Right lung (tissue), 5 donors: ENCODE measurements around the gene GCNT2. TPM values are rescaled to one million over a fixed set of nuclear protein-coding genes. Genes with fewer than 3 reads are reported as not detected.
"Not testable (repeated sequence)": the region's sequence is repeated elsewhere in the genome, so short reads cannot be mapped to it uniquely, and the experiment has no call there.

ENCODE experiments used
- DNase-seq, 2 donors: peaks; one replicate each; pipeline ENCODE4 v3.0.0-alpha.2; 2013
- polyA plus RNA-seq, 5 donors: library from polyadenylated mRNA; unstranded; fragments of 120-200 nt; gene quantifications; one replicate each; pipeline versions ENCODE4 v1.2.1 to v1.2.3, GENCODE V29; 2013; ENCODE audit warnings: inconsistent platforms in 1 of 5, low replicate concordance in 1 of 5; ENCODE audit not compliant: insufficient read length in 5 of 5, insufficient read depth in 1 of 5

Gene GCNT2
- polyA plus RNA-seq, 5 donors, result 10.2 to 20.5 (median 16.1) TPM

- DNase-seq, result no peak
These were observed 22.3 kb downstream of the GCNT2 start for GRCh38 chr6:10543488-10543887.

- DNase-seq, result no peak
These were observed 24.3 kb downstream of the GCNT2 start for GRCh38 chr6:10545482-10545881.

- DNase-seq, result no peak
These were observed 26.7 kb downstream of the GCNT2 start for GRCh38 chr6:10547809-10548208.

GRCh38 chr6:10550764-10551163, 29.6 kb downstream of the GCNT2 start:
- DNase-seq, result no peak

GRCh38 chr6:10552270-10552810, 31.2 kb downstream of the GCNT2 start:
- no peak for DNase-seq

GRCh38 chr6:10553871-10554270, 32.7 kb downstream of the GCNT2 start:
- no peak for DNase-seq

GRCh38 chr6:10554826-10555225, 33.7 kb downstream of the GCNT2 start:
- no peak for DNase-seq

- peak; percentile 29 to 56 for DNase-seq
These were observed 34.6 kb downstream of the GCNT2 start for GRCh38 chr6:10555625-10556309.

GRCh38 chr6:10556589-10556988, 35.4 kb downstream of the GCNT2 start:
- DNase-seq, result no peak

GRCh38 chr6:10556992-10557391, 35.8 kb downstream of the GCNT2 start:
- DNase-seq, result no peak

GRCh38 chr6:10557913-10558312, 36.8 kb downstream of the GCNT2 start:
- no peak for DNase-seq

GRCh38 chr6:10558565-10558964, 37.4 kb downstream of the GCNT2 start:
- DNase-seq, result no peak

- no peak for DNase-seq
These were observed 38.5 kb downstream of the GCNT2 start for GRCh38 chr6:10559522-10560152.

- DNase-seq, result no peak
These were observed 40.6 kb downstream of the GCNT2 start for GRCh38 chr6:10561611-10562199.

GRCh38 chr6:10564975-10565673, 44.0 kb downstream of the GCNT2 start:
- DNase-seq, result no peak

- no peak for DNase-seq
These were observed 44.8 kb downstream of the GCNT2 start for GRCh38 chr6:10565913-10566312.

GRCh38 chr6:10567256-10568026, 46.3 kb downstream of the GCNT2 start:
- no peak for DNase-seq

GRCh38 chr6:10569392-10570127, 48.4 kb downstream of the GCNT2 start:
- DNase-seq, result no peak

GRCh38 chr6:10575519-10575918, 54.4 kb downstream of the GCNT2 start:
- not testable (repeated sequence) for DNase-seq

GRCh38 chr6:10576226-10576625, 55.1 kb downstream of the GCNT2 start:
- no peak for DNase-seq

GRCh38 chr6:10577112-10577511, 56.0 kb downstream of the GCNT2 start:
- no peak for DNase-seq
